Panc1 (cell line): Measurements from ENCODE around the gene TMA7. TPM values are rescaled to one million over a fixed set of nuclear protein-coding genes. Genes with fewer than 3 reads are reported as not detected.

Source experiments
- ATAC-seq: fragments of 200-7000 bp; cut with Tn5 transposase; 2 replicates; pipeline ENCODE4 v1.9.1; 2020; ENCODE audit warnings: mild to moderate bottlenecking, moderate library complexity
- BruUV-seq: library from RNA; stranded (reverse); fragments of 400-500 nt; replicated peaks from 2 replicates; lab custom pipeline; 2021; lab: Mats Ljungman, UMichigan
- CTCF ChIA-PET: fragments of 300-600 bp; sonication (Branson Sonifier 250); formaldehyde crosslinking; loops from one replicate; lab custom pipeline; 2022; ENCODE audit warnings: antibody characterized with exemption; lab: Charles Lee
- POLR2A ChIA-PET: fragments of 300-600 bp; sonication (Branson Sonifier 250); formaldehyde crosslinking; loops from one replicate; lab custom pipeline; 2022; ENCODE audit warnings: antibody characterized with exemption; lab: Charles Lee
- DNase-seq: peaks from one replicate; pipeline ENCODE4 v3.0.0-alpha.2; 2010; ENCODE audit warnings: low read depth, low spot score
- H3K27ac ChIP-seq: 2 replicates; pipeline ENCODE4 v1.5.1; 2011; ENCODE audit warnings: mild to moderate bottlenecking, low read length, inconsistent platforms
- H3K27me3 ChIP-seq: fragments of 200-500 bp; sonication (Bioruptor generic); 2 replicates; pipeline ENCODE4 v1.6.0; 2014; ENCODE audit warnings: low read length, inconsistent platforms; ENCODE audit not compliant: control insufficient read depth, insufficient read depth
- H3K36me3 ChIP-seq: fragments of 200-500 bp; sonication (Bioruptor generic); 2 replicates; pipeline ENCODE4 v1.5.1; 2014; ENCODE audit warnings: inconsistent platforms, mild to moderate bottlenecking, low read length, moderate library complexity; ENCODE audit not compliant: control insufficient read depth, insufficient read depth
- H3K4me1 ChIP-seq: 2 replicates; pipeline ENCODE4 v1.5.1; 2011; ENCODE audit warnings: inconsistent platforms, mild to moderate bottlenecking, low read length, moderate library complexity; ENCODE audit not compliant: control insufficient read depth, insufficient read depth
- H3K4me3 ChIP-seq, 2 experiments: 2 replicates each; pipeline ENCODE4 v1.5.1; 2011 to 2012; ENCODE audit warnings: low read depth in 2 of 2, low read length in 2 of 2, mild to moderate bottlenecking in 2 of 2, inconsistent platforms in 1 of 2, moderate library complexity in 1 of 2
- H3K9me3 ChIP-seq: fragments of 200-500 bp; sonication (Bioruptor generic); 2 replicates; pipeline ENCODE4 v1.5.1; 2014; ENCODE audit warnings: low read depth, mild to moderate bottlenecking, inconsistent platforms, low read length, moderate library complexity; ENCODE audit not compliant: control insufficient read depth, insufficient read depth
- POLR2AphosphoS5 ChIP-seq: IDR thresholded peaks from 2 replicates; pipeline ENCODE4 v1.6.1; 2012; ENCODE audit warnings: mild to moderate bottlenecking, low read depth, low read length, moderate library complexity
- SIN3A ChIP-seq: IDR thresholded peaks from 2 replicates; pipeline ENCODE4 v1.6.1; 2012; ENCODE audit warnings: low read depth, mild to moderate bottlenecking, low read length, moderate library complexity, borderline replicate concordance; ENCODE audit not compliant: insufficient read depth
- TCF7L2 ChIP-seq: IDR thresholded peaks from 2 replicates; pipeline ENCODE4 v1.6.1; 2011; ENCODE audit warnings: mild to moderate bottlenecking, low read depth, low read length, inconsistent platforms
- in situ Hi-C: cut with HindIII; loops from 2 replicates; pipeline ENCODE4 v1.10.0; 2016; ENCODE audit warnings: low sequenced_read_pairs, low pct_unique_long_range_greater_than_20kb
- intact Hi-C: fragments of 100-400 bp; cut with micrococcal nuclease; formaldehyde crosslinking; loops from one replicate; pipeline ENCODE4 v1.10.0; 2022; ENCODE audit not compliant: unreplicated experiment
- total RNA-seq: library from RNA; stranded (reverse); gene quantifications from one replicate; pipeline ENCODE4 v1.2.1, GENCODE V29; 2021; ENCODE audit not compliant: unreplicated experiment
- TF ChIP-seq, protein P1 (sequence below), 2 experiments: IDR thresholded peaks; 2 replicates each; pipeline ENCODE4 v1.6.1; 2011 to 2012; ENCODE audit warnings: low read depth in 2 of 2, control low read depth in 1 of 2, low read length in 1 of 2, mild to moderate bottlenecking in 1 of 2, moderate library complexity in 1 of 2; ENCODE audit not compliant: insufficient read depth in 1 of 2
- TF ChIP-seq, protein P2 (sequence below): fragments of 450-650 bp; IDR thresholded peaks from 2 replicates; pipeline ENCODE4 v1.5.1; 2017; ENCODE audit warnings: mild to moderate bottlenecking

The TMA7 gene
- total RNA-seq, 1 experiment from 2014 or later, result 175 TPM

DNA sequence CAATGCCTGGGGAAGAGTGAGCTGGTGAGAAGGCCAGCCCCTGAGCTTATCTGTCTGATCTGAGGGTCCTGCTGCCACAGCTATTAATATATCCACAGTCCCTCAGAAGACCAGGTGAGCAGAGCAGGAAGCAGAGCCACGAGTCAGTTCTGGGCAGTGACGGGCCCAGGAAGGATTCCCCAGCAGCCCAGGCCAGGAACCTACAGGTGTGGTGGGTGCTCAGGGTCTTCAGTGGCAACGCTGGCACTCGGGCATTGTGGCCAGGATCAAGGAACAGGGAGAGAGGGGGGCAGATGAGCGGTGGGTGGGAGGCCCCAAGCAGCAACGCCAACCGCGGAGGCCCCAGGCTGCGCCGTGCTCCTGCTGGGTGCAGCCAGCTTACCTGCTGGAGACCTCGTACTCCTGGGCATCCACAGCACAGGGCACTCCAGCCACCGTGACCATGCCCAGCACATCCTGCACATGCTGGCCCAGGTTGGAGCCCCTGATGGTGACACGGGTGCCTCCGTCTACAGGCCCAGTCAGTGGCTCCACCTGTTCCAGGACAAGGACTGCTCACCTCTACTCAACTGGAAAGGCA is 22.4 kb upstream of the TMA7 start:
- Histone ChIP-seq H3K4me1 (no peaks in the 10 kb centered on the region), H3K9me3 (no peaks in the 10 kb centered on the region), H3K36me3 (no peaks in the 10 kb centered on the region), H3K27ac (no peak overlapping the region), H3K27me3 (no peaks in the 10 kb centered on the region), H3K4me3 (no peak overlapping the region)
- POLR2A ChIA-PET, result no interaction called here
- DNase-seq, result no peak
- CTCF ChIA-PET, result no interaction called here
- TF ChIP-seq, protein P1, sequence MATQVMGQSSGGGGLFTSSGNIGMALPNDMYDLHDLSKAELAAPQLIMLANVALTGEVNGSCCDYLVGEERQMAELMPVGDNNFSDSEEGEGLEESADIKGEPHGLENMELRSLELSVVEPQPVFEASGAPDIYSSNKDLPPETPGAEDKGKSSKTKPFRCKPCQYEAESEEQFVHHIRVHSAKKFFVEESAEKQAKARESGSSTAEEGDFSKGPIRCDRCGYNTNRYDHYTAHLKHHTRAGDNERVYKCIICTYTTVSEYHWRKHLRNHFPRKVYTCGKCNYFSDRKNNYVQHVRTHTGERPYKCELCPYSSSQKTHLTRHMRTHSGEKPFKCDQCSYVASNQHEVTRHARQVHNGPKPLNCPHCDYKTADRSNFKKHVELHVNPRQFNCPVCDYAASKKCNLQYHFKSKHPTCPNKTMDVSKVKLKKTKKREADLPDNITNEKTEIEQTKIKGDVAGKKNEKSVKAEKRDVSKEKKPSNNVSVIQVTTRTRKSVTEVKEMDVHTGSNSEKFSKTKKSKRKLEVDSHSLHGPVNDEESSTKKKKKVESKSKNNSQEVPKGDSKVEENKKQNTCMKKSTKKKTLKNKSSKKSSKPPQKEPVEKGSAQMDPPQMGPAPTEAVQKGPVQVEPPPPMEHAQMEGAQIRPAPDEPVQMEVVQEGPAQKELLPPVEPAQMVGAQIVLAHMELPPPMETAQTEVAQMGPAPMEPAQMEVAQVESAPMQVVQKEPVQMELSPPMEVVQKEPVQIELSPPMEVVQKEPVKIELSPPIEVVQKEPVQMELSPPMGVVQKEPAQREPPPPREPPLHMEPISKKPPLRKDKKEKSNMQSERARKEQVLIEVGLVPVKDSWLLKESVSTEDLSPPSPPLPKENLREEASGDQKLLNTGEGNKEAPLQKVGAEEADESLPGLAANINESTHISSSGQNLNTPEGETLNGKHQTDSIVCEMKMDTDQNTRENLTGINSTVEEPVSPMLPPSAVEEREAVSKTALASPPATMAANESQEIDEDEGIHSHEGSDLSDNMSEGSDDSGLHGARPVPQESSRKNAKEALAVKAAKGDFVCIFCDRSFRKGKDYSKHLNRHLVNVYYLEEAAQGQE (IDR thresholded peaks at IDR 0.05; ENCODE audit: insufficient read depth in 1 of 2, low read depth in 2 of 2, low read length in 1 of 2), result no peak
- no peak for TF ChIP-seq SIN3A
- no peak for TF ChIP-seq TCF7L2
- TF ChIP-seq, protein P2, sequence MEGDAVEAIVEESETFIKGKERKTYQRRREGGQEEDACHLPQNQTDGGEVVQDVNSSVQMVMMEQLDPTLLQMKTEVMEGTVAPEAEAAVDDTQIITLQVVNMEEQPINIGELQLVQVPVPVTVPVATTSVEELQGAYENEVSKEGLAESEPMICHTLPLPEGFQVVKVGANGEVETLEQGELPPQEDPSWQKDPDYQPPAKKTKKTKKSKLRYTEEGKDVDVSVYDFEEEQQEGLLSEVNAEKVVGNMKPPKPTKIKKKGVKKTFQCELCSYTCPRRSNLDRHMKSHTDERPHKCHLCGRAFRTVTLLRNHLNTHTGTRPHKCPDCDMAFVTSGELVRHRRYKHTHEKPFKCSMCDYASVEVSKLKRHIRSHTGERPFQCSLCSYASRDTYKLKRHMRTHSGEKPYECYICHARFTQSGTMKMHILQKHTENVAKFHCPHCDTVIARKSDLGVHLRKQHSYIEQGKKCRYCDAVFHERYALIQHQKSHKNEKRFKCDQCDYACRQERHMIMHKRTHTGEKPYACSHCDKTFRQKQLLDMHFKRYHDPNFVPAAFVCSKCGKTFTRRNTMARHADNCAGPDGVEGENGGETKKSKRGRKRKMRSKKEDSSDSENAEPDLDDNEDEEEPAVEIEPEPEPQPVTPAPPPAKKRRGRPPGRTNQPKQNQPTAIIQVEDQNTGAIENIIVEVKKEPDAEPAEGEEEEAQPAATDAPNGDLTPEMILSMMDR, result no peak
- TF ChIP-seq POLR2AphosphoS5, result no peak
- BruUV-seq, result no TSS peak
- no peak for ATAC-seq
- intact Hi-C loops, result no loop called here
- in situ Hi-C loops, result no loop called here

DNA sequence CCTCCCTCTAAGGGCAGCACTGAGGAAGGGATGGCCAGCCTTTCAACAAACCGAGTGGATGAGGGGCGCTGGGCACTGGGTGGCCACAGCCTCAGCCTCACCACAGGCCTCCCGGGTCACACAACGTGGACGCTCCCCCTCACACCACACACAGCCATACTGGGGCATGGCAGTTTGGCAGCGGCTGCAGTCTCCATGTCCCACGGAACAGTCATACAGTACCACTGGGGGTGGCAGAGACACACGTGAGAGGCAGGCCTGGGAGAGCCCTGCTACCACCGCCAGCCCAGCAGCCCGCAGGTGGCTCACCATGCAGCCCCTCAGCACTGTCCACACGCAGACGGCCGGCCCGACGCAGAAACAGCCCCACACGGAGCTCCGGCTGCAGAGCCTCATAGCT is 21.9 kb upstream of the TMA7 start:
- TF ChIP-seq SIN3A, result no peak
- no peak for TF ChIP-seq POLR2AphosphoS5
- TF ChIP-seq, protein P2, result no peak
- no peak for TF ChIP-seq TCF7L2
- TF ChIP-seq, protein P1 (IDR thresholded peaks at IDR 0.05; ENCODE audit: insufficient read depth in 1 of 2, low read depth in 2 of 2, low read length in 1 of 2), result no peak
- Histone ChIP-seq H3K27me3 (no peaks in the 10 kb centered on the region), H3K27ac (no peak overlapping the region), H3K4me3 (no peak overlapping the region), H3K36me3 (no peaks in the 10 kb centered on the region), H3K9me3 (no peaks in the 10 kb centered on the region), H3K4me1 (no peaks in the 10 kb centered on the region)
- BruUV-seq, result no TSS peak
- POLR2A ChIA-PET, result no interaction called here
- intact Hi-C loops, result no loop called here
- CTCF ChIA-PET, result interaction anchor here (1.5 kb wide), 1 partner anchor 18 kb away, joined by 7 read pairs; no protein-coding TSS in a partner anchor
- ATAC-seq (no peak), DNase-seq (no peak)
- in situ Hi-C loops, result no loop called here
